ENCODE results near the gene SPATA1.

The SPATA1 gene

GRCh38 chr1:84598418-84598817 lies 92.2 kb downstream of the SPATA1 start:
- DNase-seq: no peak

DNA sequence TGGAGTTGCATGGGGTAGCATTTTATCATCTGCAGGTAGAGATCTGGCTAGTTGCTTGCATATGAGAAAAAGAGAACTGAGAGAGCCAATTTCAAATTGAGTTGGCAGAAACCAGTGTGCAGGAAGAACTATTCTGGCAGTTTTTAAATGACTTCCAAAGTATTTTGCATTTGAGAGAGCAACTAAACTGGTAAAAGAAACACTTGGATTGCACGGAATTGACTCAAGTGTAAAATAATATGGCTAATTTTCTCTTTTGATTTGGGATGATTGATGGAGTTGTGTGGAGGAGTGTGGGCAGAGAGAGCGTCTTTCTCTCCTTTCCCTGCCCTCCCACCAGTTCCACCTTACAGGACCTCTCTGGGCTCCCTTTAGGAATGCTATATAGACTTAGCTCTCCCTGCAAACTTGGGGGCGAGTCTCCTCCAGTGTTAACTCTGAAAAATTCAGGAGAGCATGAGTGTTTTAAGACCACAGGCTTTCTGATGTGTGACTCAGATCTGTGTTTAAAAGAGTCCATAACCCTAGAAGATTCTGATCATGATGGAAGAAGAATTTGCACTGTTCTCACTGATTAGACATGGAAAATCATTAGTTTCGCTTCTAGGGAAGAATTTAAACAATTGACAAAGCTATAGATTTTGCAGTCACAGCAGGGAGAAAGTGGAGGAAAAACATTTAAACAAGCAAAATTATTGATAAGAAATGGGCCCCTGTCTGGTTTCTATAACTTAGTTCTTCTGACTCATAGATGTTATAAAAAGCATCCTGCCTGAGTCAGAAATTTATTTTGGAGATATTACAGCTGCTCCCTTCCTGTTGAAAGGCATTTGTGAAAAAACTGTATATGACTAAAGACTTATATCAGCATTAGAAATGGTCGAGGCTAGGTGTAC lies 92.9 kb downstream of the SPATA1 start:
- DNase-seq: no peak

- no peak for DNase-seq
Measured at GRCh38 chr1:84600796-84601195, 94.6 kb downstream of the SPATA1 start.

DNA sequence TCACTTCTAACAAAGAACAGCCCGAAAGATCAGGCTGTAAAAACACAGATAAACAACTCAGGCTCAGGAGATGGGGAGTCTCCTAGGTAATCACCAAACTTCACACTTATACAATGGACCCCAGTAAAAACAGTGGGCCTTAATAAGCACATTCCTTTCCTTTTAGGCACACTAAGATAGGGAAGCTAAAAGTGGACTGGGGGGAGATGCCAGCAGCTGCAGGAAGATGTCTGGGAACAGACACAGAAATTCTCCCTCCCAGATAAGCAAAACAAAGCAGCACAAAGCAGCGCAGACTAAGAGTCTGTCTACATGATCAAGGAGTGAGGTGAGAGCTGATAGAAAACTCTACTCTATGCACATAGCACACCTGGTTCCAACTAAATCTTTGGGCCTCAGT lies 97.0 kb downstream of the SPATA1 start:
- peak; percentile 75 for DNase-seq

GRCh38 chr1:84603941-84604830 lies 98.0 kb downstream of the SPATA1 start:
- DNase-seq: peak; percentile 84

- no peak for DNase-seq
Measured at GRCh38 chr1:84605157-84605556, 99.0 kb downstream of the SPATA1 start.

DNA sequence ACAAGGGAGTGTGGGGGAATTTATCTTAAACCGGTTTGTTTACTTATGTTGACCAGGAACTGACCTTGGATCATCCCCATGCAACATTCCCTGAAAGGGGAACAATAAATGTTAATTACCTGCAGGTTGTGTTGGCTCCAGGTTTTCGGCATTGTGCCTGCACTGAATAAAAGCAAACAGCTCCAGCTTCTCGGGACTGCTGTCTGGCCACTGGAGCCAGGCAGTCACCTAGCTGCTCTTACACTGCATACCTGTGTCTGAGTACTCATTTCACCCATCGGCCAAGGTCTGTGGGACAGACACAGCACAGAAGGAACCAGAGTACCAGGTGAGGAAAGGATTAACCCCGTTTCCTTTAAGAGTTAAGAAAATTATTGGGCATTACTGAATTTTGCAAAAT lies 100.8 kb downstream of the SPATA1 start:
- no peak for DNase-seq

- DNase-seq: no peak
Measured at GRCh38 chr1:84611091-84611490, 104.9 kb downstream of the SPATA1 start.

GRCh38 chr1:84611796-84612195 lies 105.6 kb downstream of the SPATA1 start:
- DNase-seq: no peak

- no peak for DNase-seq
Measured at GRCh38 chr1:84613026-84613425, 106.8 kb downstream of the SPATA1 start.

GRCh38 chr1:84613887-84614286 lies 107.7 kb downstream of the SPATA1 start:
- DNase-seq: no peak

DNA sequence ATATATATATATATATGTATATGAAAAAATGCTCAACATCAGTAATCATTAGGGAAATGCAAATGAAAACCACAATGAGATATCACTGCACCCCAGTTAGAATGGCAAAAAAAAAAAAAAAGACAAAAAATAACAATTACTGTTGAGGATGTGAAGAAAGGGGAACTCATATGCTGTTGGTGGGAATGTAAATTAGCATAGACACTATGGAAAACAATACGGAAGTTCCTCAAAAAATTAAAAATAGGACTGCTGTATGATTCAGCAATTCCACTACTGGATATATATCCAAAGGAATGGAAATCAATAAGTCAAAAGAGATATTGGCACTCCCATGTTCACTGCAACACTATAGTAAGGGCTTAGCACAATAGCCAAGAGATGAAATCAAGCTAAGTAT lies 109.6 kb downstream of the SPATA1 start:
- no peak for DNase-seq

All from islet precursor cell (in vitro differentiated cells).